Type B pancreatic cell (in vitro differentiated cells): ENCODE data around the gene XPNPEP1. TPM values are rescaled to one million over a fixed set of nuclear protein-coding genes. Genes with fewer than 3 reads are reported as not detected.

ENCODE experiments used
- DNase-seq: peaks from one replicate; pipeline ENCODE4 v3.0.0; 2021; ENCODE audit warnings: mixed read lengths; ENCODE audit not compliant: unreplicated experiment; ENCODE audit errors: extremely low spot score
- H3K27ac Mint-ChIP-seq: 2 replicates; pipeline ENCODE4 v1.8.0; 2021; ENCODE audit warnings: mild to moderate bottlenecking, mixed read lengths
- H3K27me3 Mint-ChIP-seq: 2 replicates; pipeline ENCODE4 v1.8.0; 2021; ENCODE audit warnings: mixed read lengths
- H3K36me3 Mint-ChIP-seq: 2 replicates; pipeline ENCODE4 v1.8.0; 2021; ENCODE audit warnings: mixed read lengths
- H3K4me1 Mint-ChIP-seq: one replicate; pipeline ENCODE4 v1.8.0; 2021; ENCODE audit warnings: mixed read lengths; ENCODE audit not compliant: unreplicated experiment
- H3K4me3 Mint-ChIP-seq: 2 replicates; pipeline ENCODE4 v1.8.0; 2021; ENCODE audit warnings: mild to moderate bottlenecking, mixed read lengths
- H3K9me3 Mint-ChIP-seq: 2 replicates; pipeline ENCODE4 v1.8.0; 2021; ENCODE audit warnings: mixed read lengths
- CTCF ChIP-seq: fragments of 200-600 bp; sonication (generic); conservative IDR thresholded peaks from 2 replicates; pipeline ENCODE4 v1.5.0; 2021; ENCODE audit warnings: antibody characterized with exemption, mild to moderate bottlenecking
- total RNA-seq: library from RNA; stranded (reverse); gene quantifications from 2 replicates; pipeline ENCODE4 v1.2.1, GENCODE V29; 2021; ENCODE audit warnings: low replicate concordance

The XPNPEP1 gene
- total RNA-seq, 1 donor from 2014 or later, result 76.6 TPM

DNA sequence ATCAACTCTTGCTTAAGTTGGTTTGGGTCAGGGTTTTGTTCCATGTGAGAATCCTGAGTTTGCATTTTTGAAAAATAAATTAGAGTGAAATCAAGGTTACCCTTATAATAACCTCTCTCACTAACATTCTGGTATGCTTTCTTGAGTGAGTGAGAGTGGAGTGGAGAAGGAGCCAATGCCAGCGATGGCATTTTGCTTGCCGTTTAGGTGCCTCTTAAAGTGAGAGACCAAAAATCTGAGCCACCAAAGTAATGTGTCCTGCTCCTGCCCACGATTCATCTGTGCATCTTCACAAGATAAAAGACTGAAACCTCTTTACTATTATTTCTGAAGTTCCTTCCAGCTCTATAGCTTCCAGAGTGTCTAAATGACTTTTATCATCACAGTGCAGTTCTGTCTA, 23.4 kb upstream of the XPNPEP1 start:
- no peak for TF ChIP-seq CTCF
- DNase-seq, result no peak
- H3K4me3 Mint-ChIP-seq, result no peak overlapping the region
- H3K27ac Mint-ChIP-seq, result peak overlapping the region; percentile 9
- H3K36me3 Mint-ChIP-seq, result peaks cover 4% of the 10 kb centered on the region
- H3K27me3 Mint-ChIP-seq, result peaks cover 2% of the 10 kb centered on the region
- peaks cover 10% of the 10 kb centered on the region for H3K4me1 Mint-ChIP-seq
- no peaks in the 10 kb centered on the region for H3K9me3 Mint-ChIP-seq

DNA sequence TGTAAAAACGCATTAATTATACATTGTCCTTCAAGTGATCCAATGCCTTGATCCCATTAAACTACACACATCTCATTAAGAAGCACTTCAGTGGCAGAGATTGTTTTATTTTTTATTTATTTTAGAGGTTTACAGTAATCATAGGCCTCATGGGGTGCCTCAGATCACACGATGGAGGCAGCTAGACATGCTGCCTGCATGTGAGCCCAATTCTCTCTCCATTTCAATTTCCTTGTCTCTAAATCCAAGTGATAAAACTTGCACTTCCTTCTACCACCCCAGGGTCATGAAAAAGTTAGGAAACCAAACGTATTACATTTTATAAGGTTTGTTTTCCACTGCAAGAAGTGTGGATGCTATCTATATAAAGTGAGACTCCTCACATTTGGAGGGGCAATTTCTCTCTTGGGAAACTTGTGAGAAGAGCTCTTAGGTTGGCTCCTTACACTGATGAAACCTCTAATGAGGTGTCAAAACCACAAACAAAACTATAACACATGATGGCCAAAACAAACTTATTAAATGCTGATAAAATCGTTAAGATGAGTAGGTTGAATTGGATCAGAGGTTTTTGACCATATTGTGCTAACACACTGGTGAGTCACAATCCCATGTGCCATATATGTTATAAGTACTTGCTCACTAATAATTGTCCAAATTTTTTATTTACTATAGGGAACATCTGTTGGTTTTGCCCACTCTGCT, 22.3 kb upstream of the XPNPEP1 start:
- H3K4me1 Mint-ChIP-seq, result peaks cover 10% of the 10 kb centered on the region
- peaks cover 4% of the 10 kb centered on the region for H3K36me3 Mint-ChIP-seq
- no peak overlapping the region for H3K4me3 Mint-ChIP-seq
- no peak for TF ChIP-seq CTCF
- H3K27ac Mint-ChIP-seq, result no peak overlapping the region
- peaks cover 2% of the 10 kb centered on the region for H3K27me3 Mint-ChIP-seq
- no peaks in the 10 kb centered on the region for H3K9me3 Mint-ChIP-seq
- DNase-seq, result no peak

- Mint-ChIP-seq H3K9me3 (no peaks in the 10 kb centered on the region), H3K27me3 (peaks cover 2% of the 10 kb centered on the region), H3K36me3 (peaks cover 4% of the 10 kb centered on the region), H3K27ac (no peak overlapping the region), H3K4me3 (no peak overlapping the region), H3K4me1 (peaks cover 10% of the 10 kb centered on the region)
- DNase-seq, result no peak
- no peak for TF ChIP-seq CTCF
Observed at GRCh38 chr10:109944613-109945012, 21.3 kb upstream of the XPNPEP1 start.

- no peak for DNase-seq
- H3K27me3 Mint-ChIP-seq, result peaks cover 2% of the 10 kb centered on the region
- no peak overlapping the region for H3K27ac Mint-ChIP-seq
- peaks cover 5% of the 10 kb centered on the region for H3K4me1 Mint-ChIP-seq
- no peaks in the 10 kb centered on the region for H3K36me3 Mint-ChIP-seq
- no peak for TF ChIP-seq CTCF
- no peak overlapping the region for H3K4me3 Mint-ChIP-seq
- H3K9me3 Mint-ChIP-seq, result no peaks in the 10 kb centered on the region
Observed at GRCh38 chr10:109941236-109941862, 18.0 kb upstream of the XPNPEP1 start.

GRCh38 chr10:109940553-109940952, 17.2 kb upstream of the XPNPEP1 start:
- H3K4me3 Mint-ChIP-seq, result no peak overlapping the region
- peaks cover 5% of the 10 kb centered on the region for H3K4me1 Mint-ChIP-seq
- H3K27ac Mint-ChIP-seq, result no peak overlapping the region
- TF ChIP-seq CTCF, result no peak
- H3K9me3 Mint-ChIP-seq, result no peaks in the 10 kb centered on the region
- H3K27me3 Mint-ChIP-seq, result peaks cover 2% of the 10 kb centered on the region
- no peak for DNase-seq
- H3K36me3 Mint-ChIP-seq, result no peaks in the 10 kb centered on the region
